Left colon (tissue), 2 donors: ENCODE measurements around the gene TNFAIP8. TPM values are rescaled to one million over a fixed set of nuclear protein-coding genes. Genes with fewer than 3 reads are reported as not detected.

ENCODE experiments used
- ATAC-seq: fragments of 200-7000 bp; cut with Tn5 transposase; one replicate; pipeline ENCODE4 v1.9.1; 2020; ENCODE audit warnings: mild to moderate bottlenecking, moderate library complexity
- DNase-seq, 2 donors: peaks; one replicate each; pipeline ENCODE4 v3.0.0-alpha.2; 2020
- intact Hi-C, 2 donors: fragments of 100-400 bp; cut with DNase I in 1 of 2; cut with micrococcal nuclease in 1 of 2; formaldehyde crosslinking; loops; one replicate each; pipeline versions ENCODE4 v1.11.2 to v1.14.0; 2022; cut with DNase I, micrococcal nuclease
- long read RNA-seq: library from polyadenylated mRNA; unstranded; transcript quantifications from one replicate; pipeline ENCODE4 v2.0.0, GENCODE V29; 2021
- total RNA-seq, 2 donors: library from RNA; stranded (reverse); fragmentation: NEBNext Ultra II Directional; extraction: Animal tissue kit (Norgen Biotek cat#: 25700); gene quantifications; one replicate each; pipeline ENCODE4 v1.2.1, GENCODE V29; 2021
- donor health status: DM: no; HTN: no; CAD: no.
- donor health status: DM: yes; HTN: yes; CAD: no.

The TNFAIP8 gene
- 10 to 100 TPM in 1 of 2 donors, 1 to 10 TPM in 1; 7.0 to 11.8 TPM for total RNA-seq
- long read RNA-seq, partial matches to known transcripts, result 0 of 5 reads
- long read RNA-seq, other reads (novel, unspliced or antisense), result 1 of 5 reads

DNA sequence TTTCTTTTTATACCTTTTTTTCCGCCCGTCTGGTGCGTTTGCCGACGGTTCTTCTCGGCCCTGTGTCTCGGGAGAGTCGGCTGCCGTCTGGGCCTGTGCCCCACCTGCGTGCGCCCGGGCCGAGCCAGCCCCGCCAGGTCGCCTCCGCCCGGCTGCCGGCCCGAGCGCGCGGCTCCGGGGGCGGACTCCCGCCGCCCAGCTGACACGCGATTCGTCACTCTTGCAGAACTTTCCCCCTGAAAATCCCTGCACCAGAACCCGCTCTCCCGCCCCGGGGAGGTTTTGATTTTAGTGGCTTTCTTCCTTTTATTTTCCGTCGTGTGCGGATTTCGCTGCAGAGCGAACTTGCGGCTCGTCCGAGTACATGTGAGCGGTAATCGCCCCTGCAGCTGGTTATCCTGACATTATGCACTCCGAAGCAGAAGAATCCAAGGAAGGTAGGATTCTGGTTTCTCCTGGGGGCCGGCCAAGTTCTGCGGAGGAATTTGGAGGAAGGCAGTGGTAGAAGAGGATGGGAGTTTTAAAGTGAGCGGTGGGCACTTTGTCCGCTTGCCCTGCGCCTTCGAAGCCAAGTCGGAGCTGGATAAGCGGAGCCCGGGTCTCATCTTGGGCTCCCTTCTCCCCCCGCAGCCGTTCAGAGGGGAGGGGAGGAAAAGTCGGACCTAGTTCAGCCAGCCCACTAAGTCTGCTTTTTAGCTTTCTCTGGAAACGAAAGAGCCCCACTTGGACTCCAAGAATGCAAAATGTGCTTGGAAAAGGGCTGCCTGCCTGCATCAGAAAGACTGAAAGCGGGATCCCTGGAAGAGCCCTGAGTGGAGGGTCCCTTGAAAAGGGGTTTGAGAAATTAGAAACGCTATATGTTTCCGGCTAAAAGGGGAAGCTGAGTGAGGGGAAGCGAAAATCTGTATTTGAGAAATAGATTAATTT, at the start of gene TNFAIP8:
Gene TNFAIP8, plus strand, starts transcription at position 335 of the 927 bp plus-strand sequence. Its CDS starts 72 bp downstream, at position 407.
- intact Hi-C loops, result no loop called here
- DNase-seq (peak; percentile 56 to 66), ATAC-seq (peak; percentile 84)

- DNase-seq, result no peak
- intact Hi-C loops, result no loop called here
- ATAC-seq, result no peak
Observed at GRCh38 chr5:119307170-119307569, 48.6 kb upstream of the TNFAIP8 start.

- no peak for ATAC-seq
- DNase-seq, result no peak
- intact Hi-C loops, result no loop called here
Observed at GRCh38 chr5:119309326-119309725, 46.5 kb upstream of the TNFAIP8 start.

DNA sequence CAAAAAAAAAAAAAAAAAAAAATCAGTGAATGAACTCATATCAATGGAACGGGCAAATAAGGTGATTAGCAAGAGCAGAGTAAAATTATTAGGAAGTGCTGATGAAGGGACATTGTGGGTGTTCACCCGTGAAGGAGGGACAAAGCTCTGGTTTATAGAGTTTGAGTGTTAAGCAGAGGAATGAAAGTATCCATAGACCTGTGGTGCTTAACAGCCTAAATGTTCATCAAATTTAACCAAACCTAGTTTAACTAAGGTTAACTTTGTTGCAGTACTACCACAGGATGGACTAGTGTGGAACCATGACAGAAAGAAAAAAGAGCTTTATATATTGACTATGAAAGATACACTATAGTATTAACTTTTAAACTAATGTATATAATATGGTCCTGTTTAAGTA, 44.1 kb upstream of the TNFAIP8 start:
- no peak for ATAC-seq

GRCh38 chr5:119312403-119312802, 43.4 kb upstream of the TNFAIP8 start:
- DNase-seq (no peak), ATAC-seq (no peak)
- intact Hi-C loops, result no loop called here

More for the DNA sequence above, 44.1 kb upstream of the TNFAIP8 start:
- DNase-seq, result no peak
- intact Hi-C loops, result no loop called here

- no peak for DNase-seq
- intact Hi-C loops, result no loop called here
- ATAC-seq, result no peak
Observed at GRCh38 chr5:119313197-119313596, 42.6 kb upstream of the TNFAIP8 start.

- no peak for ATAC-seq
- no peak for DNase-seq
- intact Hi-C loops, result no loop called here
Observed at GRCh38 chr5:119313658-119314605, 41.9 kb upstream of the TNFAIP8 start.

DNA sequence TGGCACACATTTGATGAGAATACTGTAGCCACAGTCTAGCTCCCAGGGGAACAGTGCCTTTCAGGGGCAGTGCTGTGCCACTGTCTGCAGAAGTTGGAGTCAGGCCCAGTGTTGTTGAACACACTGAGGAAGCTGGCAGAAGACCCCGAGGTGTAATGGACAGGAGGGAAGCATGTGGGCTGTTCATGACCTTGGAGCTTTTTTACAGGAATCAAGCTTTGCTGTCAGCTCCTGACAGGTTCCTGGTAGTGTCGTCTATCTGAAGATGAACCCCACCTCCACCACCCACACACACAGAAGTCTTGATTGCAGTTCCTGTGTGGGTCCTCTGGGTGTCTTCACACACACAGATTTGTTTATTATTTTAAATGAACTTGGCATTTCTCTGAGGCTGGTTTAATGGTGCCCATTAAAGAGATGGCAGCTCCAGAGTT, 40.3 kb upstream of the TNFAIP8 start:
- intact Hi-C loops, result no loop called here
- no peak for DNase-seq
- peak; percentile 78 for ATAC-seq

DNA sequence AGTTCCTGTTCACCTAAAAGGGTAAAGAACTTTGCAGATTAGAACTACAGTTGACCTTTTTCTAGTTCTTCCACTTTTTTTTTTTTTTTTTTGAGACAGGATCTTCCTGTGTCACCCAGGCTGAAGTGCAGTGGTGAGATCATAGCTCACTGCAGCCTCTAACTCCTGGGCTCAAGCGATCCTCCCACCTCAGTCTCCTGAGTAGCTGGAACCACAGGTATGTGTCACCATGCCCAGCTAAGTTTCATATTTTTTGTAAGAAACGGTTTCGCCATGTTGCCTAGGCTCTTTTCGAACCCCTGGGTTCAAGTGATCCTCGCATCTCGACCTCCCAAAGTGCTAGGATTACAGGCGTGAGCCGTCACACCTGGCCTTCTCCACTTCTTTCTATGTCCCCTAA, 39.7 kb upstream of the TNFAIP8 start:
- DNase-seq (no peak), ATAC-seq (no peak)
- intact Hi-C loops, result no loop called here

DNA sequence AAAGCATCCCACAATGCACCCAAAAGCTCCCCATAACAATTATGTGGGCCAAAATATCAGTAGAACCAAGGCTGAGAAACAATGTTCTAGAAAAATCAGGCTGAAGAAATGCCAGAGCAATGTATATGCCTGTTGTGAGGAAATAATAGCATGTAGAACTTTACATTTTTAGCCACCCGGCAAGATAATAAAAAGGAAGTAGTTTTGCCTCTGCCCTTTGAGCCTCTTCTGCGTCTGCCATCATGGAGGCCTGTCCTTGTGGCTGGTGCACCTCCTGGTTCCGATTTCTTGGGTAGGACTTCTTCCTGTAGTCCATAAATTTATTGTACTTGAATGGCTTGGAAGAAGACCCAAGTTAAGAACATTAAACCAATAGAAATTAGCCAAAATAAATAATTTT, 38.9 kb upstream of the TNFAIP8 start:
- intact Hi-C loops, result no loop called here
- ATAC-seq (no peak), DNase-seq (no peak)

- intact Hi-C loops, result no loop called here
- ATAC-seq, result no peak
- DNase-seq, result no peak
Observed at GRCh38 chr5:119318256-119318894, 37.4 kb upstream of the TNFAIP8 start.

- intact Hi-C loops, result no loop called here
- no peak for DNase-seq
- no peak for ATAC-seq
Observed at GRCh38 chr5:119319401-119319800, 36.4 kb upstream of the TNFAIP8 start.

DNA sequence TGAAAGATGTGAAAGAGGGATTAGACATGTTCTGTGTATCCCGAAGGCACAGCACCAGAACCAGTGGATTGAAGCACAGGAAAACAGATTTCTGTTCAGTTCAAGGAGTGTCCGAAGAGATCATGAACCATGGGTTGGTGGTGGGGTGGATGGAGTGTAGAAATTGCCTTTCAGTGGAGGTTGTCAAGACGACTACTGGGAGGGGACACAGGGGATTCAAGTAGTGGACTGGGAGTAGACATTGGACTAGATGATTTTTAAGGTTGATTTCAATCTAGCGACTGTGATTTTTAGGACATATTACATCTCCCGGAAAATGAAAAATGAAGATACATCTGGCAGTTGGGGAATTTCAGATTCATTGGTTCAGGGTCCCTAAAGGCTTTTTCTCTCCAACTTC, 35.9 kb upstream of the TNFAIP8 start:
- ATAC-seq (no peak), DNase-seq (no peak)
- intact Hi-C loops, result no loop called here

DNA sequence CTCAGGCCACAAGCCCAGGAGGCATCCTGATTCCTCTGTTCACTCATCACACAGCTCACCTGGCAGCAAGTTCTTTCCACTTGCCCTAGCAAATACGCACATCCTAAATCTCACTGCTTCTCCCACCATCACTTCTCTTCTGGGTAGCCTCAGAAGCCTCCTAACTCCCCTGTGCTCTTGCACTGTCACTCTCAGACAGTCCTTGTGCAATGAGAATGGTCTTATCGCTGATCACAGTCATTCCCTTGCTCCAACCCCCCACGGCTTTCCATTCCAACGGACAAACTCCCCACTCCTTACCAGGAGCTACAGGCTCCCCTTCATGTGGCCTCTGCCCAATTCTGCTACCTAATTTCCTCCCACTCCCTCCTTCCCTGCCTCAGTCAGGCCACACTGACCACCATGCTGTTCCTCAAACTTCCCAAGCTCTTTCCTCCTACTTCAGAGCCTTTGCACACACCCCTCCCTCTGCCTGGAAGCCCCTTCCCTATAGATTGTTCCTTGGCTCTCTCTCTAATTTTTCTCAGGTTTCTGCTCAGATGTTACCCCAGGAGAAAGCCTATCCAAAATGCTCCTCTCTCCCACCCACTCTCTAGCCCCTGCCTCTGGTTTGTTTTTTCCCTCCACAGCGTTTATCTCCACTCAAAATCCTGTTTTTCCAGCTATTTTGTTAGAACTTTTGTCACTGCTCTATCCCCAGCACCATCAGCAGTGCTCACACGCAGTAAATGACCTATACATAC, 34.1 kb upstream of the TNFAIP8 start:
- DNase-seq (no peak), ATAC-seq (no peak)
- intact Hi-C loops, result no loop called here

GRCh38 chr5:119322312-119322947, 33.4 kb upstream of the TNFAIP8 start:
- intact Hi-C loops, result no loop called here
- ATAC-seq (no peak), DNase-seq (no peak)

DNA sequence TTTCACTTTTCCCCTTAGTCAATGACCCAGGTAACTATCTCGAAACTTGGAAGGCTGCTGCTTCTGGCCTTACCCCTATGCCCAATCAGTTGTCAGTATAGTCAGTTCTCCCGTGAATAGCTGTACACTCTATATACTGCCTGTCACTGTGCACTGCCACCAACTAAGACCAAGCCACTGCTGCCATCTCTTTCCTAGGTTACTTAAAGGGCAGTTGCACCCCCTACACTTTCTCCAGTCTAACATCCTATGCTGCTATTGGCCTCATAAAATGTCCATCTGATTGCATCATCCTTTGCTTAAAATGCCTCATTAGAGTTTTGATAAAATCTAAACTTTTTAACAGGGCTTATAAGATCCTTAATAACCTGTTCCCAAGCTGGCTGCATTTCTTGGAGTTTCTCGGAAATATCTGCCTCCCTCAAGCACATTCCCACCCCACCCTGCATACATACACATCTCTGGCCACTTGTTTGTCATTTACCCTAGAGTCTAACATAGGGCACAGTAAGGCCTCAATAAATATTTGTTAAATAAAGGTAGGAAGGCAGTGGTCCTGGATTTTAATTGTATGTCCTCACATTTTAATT, 32.8 kb upstream of the TNFAIP8 start:
- ATAC-seq (no peak), DNase-seq (no peak)
- intact Hi-C loops, result no loop called here

DNA sequence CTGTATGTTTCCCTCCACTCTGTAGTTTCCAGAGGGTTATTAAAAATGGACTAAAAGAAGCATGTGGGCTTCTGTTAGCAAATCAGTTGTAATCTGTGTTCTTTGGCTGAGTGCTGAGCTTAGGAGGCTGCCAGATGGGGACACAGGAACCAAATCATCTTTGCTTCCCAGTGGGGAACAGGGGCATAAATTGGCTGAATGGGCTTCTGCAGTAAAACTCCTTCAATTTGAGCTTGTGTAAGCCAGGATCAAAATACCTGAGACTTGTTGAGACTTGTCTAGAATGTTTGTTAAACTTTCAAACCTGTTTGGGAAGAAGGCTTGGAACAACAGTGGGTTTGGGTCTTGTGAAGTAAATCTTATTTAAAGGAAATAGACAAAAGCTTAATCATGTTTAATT, 32.2 kb upstream of the TNFAIP8 start:
- intact Hi-C loops, result no loop called here
- DNase-seq, result no peak
- no peak for ATAC-seq

GRCh38 chr5:119324842-119325241, 31.0 kb upstream of the TNFAIP8 start:
- intact Hi-C loops, result no loop called here
- ATAC-seq (no peak), DNase-seq (no peak)
